HG03045 (cell line): ENCODE data around the gene RGMA.

Source experiments
- ATAC-seq: cut with Tn5 transposase; IDR thresholded peaks from one replicate; pipeline ENCODE4 v1.9.1; 2021; ENCODE audit warnings: mild to moderate bottlenecking, moderate library complexity; ENCODE audit not compliant: unreplicated experiment

Gene RGMA, protein sequence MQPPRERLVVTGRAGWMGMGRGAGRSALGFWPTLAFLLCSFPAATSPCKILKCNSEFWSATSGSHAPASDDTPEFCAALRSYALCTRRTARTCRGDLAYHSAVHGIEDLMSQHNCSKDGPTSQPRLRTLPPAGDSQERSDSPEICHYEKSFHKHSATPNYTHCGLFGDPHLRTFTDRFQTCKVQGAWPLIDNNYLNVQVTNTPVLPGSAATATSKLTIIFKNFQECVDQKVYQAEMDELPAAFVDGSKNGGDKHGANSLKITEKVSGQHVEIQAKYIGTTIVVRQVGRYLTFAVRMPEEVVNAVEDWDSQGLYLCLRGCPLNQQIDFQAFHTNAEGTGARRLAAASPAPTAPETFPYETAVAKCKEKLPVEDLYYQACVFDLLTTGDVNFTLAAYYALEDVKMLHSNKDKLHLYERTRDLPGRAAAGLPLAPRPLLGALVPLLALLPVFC

DNA sequence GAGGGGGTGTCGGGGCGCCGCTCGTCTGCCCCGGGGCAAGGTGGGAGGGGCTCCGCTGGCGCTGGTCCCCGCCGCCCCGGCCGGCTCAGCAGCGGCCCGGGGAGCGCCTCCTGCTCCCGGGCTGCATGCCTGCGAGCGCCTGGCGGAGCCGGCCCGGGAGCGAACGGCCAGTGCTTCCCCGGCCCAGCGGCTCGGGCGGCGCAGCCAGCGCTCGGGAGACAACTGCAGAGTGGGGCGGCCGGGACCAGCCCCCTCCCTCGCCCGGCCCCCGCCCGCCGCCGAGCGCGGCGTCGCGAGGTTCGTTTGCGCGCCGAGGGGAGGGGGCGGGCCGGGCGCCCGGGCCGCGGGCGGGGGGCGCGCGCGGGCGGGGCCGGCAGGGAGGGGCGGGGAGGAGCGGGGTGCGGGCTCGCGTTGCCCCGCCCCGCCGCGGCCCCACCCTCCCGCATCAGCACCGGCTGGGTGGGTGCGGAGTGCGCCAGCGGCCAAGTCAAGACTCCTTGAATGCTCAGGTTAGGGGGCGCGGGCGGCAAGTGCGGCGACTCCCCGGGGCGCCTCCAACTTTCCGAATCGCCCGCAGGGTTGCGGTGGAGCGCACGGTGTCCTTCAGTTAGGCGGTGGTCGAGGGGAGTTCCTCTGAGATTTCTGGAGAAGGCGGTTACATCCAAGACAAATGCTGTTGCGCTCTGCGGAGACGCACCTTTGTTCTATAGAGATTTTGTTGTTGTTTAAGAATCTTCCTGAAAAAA lies at the start of gene RGMA:
Gene RGMA (minus strand): TSS at position 231 of the 746 bp plus-strand sequence. CDS start 279 bp downstream, outside the sequence.
- no peak for ATAC-seq

DNA sequence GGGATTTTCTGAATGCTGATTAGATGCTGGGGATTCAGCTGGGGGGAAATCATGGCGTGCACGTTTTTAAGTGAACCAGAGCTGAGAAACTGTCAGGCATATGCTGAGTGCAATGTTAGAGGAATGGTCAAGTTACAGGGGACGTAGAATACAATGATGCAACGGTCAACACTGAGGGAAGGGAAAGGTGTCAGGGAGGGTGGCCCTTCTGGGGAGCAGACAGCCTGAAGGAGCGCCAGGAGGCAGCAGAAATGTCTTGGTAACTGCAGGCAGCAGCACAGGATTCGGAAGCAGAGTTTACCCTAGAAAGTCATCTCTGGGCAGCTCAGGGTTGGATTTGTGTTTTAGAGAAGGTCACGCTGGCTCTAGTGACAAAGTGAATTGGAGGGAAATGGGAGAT lies 47.6 kb upstream of the RGMA start:
- no peak for ATAC-seq

DNA sequence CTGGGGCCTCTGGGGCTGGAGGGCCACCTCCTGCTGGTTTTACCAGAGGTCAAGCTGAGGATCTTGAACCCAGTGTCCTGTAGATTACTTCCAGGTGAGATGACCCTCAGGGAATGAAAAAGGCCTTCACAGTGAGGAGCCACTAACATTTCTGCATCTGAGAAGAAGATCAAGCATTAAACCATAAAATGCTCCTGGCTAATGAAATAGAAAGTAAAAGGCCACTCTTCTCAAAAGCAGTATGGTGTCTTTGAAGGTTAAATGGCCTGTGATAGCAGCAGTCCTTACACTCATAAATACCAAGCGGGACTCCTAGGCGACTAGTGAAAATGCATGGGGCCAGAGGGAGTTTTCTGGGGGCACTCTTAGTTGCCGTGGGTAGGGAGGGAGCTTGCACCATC lies 47.0 kb upstream of the RGMA start:
- ATAC-seq, result no peak

DNA sequence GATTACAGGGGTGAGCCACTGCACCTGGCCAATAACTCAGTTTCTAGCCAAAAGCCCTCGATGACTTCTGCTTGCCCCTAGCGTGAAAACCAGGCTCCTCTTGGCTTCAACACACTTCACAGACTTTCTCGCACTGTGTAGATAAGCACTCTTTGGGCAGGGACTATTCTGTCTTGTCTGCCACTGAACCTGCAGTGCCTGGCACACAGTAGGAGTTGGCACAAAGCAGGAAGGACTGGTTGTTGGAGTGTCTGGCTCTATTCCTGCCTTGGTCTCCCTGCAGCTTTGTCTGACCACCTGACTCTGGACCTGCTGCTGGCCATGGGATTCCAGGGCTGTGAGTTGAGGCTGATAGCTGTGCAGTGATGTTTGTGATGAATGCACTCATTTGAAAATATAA lies 46.4 kb upstream of the RGMA start:
- ATAC-seq, result no peak

DNA sequence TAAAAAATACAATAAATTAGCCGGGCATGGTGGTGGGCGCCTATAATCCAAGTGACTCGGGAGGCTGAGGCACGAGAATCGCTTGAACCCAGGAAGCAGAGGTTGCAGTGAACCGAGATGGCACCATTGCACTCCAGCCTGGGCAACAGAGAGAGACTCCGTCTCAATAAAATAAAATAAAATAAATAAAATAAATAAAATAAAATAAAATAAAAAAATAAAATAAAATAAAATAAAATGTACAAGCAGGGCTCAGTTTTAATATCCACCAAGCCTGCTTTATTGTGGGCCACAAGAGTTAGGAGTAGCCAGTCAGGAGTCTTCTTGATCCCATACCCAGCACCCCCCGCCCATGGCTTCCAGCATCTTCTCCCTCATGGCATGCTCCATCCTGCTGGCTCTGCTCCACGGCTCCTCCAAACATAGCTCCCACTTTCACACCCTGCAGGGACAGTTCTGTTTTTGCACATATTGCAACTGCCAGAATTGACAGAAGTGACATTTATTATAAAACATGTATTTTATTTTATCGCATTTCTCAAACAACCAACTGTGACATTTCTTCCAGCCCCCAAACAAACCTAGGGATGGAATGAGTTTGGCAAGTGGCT lies 42.6 kb upstream of the RGMA start:
- no peak for ATAC-seq

DNA sequence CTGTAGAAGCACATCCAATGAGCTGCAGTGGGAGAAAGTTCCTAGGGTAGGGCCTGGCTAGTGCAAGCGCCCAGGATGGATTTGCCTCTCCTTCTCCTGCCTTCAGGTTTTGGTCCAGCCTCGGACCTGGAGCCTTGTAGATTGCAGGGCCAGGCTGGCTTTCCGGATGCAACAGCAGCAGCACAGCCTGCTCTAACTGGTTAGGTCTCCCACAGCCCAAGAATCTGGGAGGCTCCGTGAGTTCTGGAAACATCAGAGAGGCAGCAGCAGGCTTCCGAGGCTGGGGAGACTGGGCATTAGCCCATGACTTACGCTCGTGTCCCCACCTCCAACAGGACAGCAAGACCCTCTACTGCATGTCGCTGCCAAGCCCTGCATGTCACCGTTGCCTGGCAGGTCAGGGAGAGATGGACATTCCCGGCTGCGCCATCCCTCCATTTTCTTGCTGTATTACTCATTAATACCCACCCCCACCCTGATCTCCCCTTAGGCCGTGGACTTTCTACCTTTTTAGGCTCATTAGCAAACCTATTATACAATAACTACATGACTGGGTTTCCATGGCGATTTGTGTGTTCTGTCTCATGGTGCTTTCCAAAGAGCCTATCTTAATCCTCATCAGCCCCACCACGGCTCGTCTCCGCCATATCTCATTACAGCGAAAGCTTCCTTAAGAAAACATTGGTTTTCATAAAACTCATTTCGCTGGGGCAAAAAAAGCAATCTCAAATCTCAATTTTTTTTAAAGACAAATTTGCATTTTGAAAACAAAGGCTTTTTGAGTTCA lies 40.9 kb upstream of the RGMA start:
- ATAC-seq, result no peak

DNA sequence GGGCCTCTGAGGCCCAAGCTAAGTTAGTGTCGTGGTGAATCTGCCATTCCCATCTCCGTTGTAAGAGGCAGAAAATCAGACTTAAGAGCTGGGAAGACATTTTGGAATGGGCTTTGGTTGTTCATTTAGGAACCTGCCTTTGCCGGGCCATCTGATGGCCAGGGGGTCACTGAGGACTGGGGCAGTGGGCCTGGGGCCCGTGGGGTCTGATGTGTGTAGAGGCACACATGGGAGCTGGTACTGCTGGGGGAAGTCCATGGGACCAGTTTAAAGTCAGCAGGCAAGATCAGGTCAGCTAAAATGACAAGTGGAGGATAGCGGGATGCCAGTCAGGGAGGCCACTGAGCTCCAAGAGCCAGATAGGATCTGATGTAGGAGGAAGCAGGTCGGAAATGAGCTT lies 38.3 kb upstream of the RGMA start:
- no peak for ATAC-seq

DNA sequence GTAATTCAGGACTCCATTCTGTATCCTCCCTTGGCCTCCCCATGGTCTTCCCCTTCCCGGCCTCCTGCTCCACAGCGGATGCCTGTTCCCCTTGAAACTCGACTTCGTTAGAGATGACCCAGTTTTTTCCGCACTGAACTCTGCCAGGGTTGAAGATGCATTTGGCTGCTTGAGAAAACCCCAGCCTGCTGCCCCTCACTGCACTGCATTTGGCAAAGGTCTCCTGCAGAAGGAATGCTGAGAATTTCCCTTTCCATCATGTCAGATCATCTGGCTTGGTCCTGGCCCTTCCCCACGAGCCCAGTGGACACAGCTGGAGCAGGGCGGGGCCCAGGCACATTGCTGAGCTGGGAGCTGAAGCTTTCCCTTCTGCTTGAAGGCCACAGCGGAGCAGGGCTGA lies 37.6 kb upstream of the RGMA start:
- ATAC-seq, result no peak

DNA sequence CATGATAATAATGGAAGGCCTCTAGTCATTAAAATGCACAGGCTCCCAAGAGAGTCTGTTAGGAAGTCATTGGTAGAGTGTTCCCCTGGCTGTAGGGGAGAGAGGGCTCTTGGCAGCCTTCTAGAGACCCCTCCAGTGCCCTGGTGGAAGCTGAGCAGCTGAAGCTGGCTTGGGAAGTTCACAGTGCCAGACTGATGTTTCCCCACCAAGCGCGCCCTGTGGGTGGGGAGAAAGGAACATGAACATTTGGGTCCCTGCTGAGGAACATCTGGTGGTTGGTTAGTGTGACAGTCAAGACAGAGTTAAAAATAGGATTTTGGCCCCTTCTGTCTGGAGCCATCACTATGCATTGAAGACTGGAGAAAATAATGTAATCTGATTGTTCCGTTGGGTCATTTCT lies 37.1 kb upstream of the RGMA start:
- ATAC-seq, result no peak

DNA sequence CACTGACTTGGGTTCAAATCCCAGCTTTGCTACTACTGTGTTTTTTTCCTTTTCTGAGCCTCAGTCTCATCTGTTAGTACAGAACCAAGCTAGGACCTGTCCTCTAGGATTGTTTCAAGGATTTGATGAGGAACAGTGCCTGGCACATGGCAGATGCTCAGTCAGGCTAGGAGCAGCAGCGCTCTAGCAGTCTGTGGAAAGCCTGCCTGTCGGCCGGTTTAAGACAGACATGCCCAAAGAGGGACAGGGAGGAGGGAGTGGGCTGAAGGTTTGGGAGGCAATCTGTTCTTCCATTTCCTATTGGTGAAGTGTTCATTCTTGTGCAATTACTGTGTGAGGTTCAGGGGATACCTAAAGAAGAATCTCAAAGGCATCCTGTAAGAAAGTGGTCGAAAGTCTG lies 35.1 kb upstream of the RGMA start:
- no peak for ATAC-seq

DNA sequence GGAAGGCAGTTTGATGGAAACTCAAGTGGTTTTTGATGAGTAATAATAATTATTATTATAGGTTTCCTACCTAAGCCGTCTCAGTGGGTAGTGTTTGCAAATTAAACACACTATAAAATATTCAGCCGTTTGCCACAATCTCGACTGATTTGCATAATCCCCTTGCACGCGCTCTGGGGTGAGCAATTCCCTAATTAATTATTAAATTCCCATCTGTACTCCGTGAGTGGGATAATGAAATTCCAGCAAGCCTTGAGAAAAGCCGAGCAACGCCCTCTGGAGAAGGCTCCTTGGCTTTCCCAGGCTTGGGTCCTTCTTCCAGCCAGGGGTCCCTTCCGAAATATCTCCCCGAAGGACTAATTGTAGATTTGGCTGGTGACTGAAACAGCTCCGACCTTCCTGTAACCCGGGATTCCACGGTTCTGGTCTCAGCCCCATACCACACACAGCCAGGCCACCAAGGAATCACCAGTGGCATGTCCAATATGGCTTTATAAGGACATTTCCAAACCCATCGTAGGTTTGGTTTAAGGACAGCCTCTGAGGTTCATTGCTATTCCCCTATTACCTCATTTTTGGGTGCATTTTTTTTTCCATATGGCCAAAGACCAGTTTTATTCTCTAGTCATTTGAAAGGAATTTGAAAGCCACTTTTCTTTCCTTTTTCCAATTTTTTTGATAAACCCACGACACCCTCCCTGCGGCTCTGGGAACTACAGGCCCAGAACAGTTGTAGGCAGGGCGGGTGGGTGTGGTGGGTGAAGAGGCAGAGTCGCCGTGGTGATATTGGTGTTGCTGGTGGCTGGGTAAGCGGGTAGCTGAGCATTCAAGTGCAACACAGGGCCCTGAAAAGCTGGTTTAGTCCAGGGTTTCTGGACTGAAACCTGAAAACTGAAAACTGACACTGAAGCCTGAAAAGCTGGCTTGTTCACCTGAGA lies 33.2 kb upstream of the RGMA start:
- ATAC-seq, result no peak

DNA sequence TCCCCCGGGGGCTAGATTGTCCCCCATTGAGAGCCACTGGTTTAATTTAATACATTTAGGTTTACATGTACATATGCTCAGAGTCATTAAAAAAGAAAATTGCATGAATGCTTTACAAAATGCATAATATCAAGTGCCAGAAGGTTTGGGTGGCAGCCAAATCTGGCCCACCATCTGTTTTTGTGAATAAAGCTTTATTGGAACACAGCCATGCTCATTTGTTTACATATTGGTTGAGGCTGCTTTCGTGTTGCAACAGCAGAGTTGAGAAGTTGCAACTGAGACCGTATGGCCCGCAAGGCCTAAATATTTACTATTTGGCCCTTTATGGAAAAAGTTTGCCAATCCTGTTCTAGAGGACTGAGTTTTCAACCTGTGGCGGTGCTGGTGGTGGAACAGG lies 32.1 kb upstream of the RGMA start:
- no peak for ATAC-seq

DNA sequence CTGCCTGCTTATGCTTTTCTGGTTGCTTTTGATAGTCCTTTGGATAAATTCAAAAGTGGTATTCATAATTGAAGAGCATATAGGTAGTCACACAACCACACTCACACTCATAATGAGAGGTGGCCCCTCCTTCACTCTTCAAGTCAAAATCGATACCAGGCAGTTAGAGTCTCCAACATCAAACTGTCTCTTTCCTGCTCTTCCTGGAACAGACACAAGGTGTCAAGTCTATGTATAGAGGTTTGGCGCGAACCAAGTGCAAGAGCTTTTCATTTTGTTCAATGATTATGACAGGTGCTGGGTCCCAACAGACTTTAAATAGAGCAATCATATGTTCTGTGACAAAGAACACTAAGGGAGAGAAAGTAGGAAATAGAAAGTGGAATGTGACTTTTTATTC lies 29.9 kb upstream of the RGMA start:
- ATAC-seq, result no peak

DNA sequence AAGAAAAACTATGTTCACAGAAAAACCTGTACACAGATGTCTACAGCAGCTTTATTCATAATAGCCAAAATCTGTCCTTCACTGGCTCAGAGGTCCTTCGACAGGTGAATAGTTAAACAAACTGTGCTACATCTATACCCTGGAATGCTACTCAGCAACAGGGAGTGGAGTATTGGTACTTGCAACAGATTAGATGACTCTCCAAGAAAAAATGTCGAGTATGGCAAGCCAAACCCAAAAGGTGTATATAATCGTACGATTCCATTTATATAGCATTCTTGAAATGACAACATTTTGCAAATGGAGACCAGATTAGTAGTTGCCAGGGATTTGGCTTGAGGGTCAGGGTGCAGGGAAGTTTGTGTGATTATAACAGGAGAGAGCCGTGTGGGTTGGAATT lies 22.4 kb upstream of the RGMA start:
- no peak for ATAC-seq

DNA sequence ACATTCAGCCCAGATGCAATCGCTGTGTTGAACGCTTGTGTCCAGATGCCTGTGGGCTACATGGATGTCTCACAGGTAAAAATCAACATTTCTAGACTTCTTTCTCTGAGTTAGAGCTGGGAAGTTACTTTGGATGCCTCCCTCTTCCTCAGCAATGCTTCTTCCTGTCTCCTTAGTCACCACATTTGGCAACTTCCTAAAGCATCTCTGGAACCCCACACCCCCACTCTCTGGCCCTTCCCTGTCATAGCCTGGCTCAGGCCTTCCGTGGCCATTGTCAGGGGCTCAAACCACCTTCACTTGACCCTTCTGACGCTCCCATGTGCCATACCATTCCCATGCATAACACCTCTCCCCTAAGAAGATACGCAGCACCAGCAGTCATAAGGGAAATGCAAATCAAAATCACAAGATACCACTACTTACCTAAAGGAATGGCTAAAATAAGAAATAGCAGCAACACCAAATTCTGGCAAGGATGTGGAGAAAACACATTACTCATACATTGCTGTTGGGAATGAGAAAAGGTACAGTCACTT lies 21.6 kb upstream of the RGMA start:
- ATAC-seq, result no peak

DNA sequence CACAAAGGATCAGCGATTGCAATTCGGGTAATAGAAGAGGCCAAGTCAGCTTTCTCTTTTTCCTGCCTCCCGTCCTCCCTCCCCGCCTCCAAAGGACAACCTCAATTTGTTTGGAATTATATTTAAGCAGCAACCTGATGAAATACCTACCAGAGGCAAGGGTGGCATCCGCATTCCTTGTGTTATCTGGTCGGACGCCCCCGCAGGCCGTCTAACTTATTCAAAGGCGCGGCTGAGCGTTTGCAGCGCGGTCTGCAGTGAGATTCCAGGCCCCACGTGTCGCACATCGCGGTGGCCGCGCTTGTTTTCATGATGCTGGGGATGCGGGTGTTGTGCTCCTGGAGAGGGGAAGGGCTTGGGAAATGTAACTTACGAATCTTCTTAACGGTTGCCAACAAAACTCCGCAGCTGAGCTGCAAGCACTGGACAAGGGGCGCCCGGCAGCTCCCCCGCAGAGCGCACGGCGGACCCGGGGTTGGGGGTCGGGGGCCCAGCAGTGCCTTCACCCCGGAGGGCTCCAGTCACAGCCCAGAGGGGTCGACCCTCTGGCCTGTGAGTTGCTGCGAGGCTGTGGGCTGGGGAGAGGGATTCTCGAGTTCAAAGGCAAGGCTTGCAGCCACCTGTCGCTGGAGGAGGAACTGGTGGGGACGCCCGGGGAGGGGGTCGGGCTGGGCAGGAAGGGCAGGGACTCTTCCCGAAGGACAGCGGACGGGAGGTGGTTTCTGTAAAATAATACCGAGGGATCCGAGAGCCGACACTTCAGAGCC lies 20.5 kb upstream of the RGMA start:
- no peak for ATAC-seq

DNA sequence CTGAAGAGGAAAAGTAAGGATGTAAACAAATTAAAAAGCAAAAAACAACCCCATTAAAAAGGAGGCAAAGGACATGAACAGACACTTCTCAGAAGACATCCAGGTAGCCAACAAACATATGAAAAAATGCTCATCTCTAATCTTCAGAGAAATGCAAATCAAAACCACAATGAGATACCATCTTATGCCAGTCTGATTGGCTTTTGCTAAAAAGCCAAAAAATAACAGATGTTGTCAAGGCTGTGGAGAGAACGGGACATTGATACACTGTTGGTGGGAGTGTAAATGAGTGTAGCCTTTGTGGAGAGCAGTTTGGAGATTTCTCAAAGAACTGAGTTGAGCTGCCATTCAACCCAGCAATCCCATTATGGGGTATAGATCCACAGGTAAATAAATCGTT lies 18.6 kb upstream of the RGMA start:
- no peak for ATAC-seq

DNA sequence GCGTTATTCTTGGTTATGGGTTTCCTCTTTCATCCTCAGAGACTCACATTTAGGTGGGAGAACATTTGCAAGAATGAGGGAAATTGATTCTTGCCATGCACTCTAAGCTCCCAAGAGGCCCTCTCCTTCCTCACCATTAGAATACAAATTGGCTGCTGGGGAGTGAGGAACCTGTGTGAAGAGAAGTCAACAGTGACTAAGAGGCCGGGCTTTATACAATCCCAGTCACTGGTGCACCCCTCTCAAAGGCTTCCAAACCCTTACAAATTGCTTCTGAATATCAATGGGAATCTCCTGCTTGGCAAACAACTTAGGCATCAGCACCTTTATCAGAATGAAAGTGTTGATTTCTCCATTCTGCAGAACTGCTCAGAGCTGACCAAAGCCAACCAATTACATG lies 16.5 kb upstream of the RGMA start:
- ATAC-seq, result no peak

DNA sequence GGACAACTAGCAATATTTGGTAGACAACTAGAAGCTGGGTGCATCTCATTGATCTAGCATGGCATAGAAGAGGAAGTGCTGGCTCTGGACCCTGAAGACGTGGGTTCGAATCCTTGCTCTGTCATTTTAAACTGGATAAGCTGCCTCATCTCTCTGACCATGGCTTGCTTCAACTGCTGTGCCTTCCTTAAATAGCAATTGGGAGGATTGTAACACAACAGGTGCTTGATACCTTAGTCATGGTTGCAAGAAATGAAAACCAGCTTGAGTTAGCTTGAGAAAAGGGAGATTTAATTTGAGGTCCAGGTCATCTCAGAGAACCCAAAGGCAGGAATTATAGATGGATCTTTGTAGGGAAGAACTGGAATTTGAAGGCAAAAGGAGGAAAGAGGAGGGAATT lies 14.8 kb upstream of the RGMA start:
- no peak for ATAC-seq
